Psoas muscle (tissue), 8 donors: ENCODE results near the gene FXYD3. TPM values are rescaled to one million over a fixed set of nuclear protein-coding genes. Genes with fewer than 3 reads are reported as not detected.

Experiments
- ATAC-seq, 4 donors: fragments of 200-7000 bp; cut with Tn5 transposase; one replicate each; pipeline ENCODE4 v1.9.1; 2020; ENCODE audit warnings: moderate library complexity in 3 of 4, mild to moderate bottlenecking in 2 of 4
- DNase-seq, 2 donors: peaks; one replicate each; pipeline ENCODE4 v3.0.0-alpha.2; 2020
- H3K27ac ChIP-seq: fragments of 200-600 bp; one replicate; pipeline ENCODE4 v1.8.0; 2022
- H3K27me3 ChIP-seq, 3 donors: fragments of 200-600 bp in 1 of 3; one replicate each; pipeline versions ENCODE4 v1.6.1 to v1.8.0; 2013 to 2022; ENCODE audit warnings: low read length in 2 of 3, mild to moderate bottlenecking in 2 of 3, moderate library complexity in 1 of 3; ENCODE audit not compliant: insufficient read depth in 3 of 3
- H3K36me3 ChIP-seq, 2 donors: fragments of 200-600 bp in 1 of 2; one replicate each; pipeline versions ENCODE4 v1.6.1 to v1.8.0; 2013 to 2022; ENCODE audit warnings: low read depth in 1 of 2, mild to moderate bottlenecking in 1 of 2, moderate library complexity in 1 of 2; ENCODE audit not compliant: insufficient read depth in 1 of 2
- H3K4me1 ChIP-seq: fragments of 200-600 bp; one replicate; pipeline ENCODE4 v1.8.0; 2022
- H3K4me3 ChIP-seq: fragments of 200-600 bp; one replicate; pipeline ENCODE4 v1.8.0; 2022; ENCODE audit warnings: mild to moderate bottlenecking
- H3K9me3 ChIP-seq: fragments of 200-600 bp; one replicate; pipeline ENCODE4 v1.8.0; 2022
- WGBS, 3 donors: extraction: QIAGEN DNeasy Blood & Tissue Kit; methylation state at CpG; one replicate each; pipeline versions ENCODE4 v1.1.6 to v1.1.7; 2013; 5-methylcytosine and 5-hydroxymethylcytosine counted together
- intact Hi-C, 2 donors: fragments of 100-400 bp; cut with DNase I; formaldehyde crosslinking; loops; one replicate each; pipeline versions ENCODE4 v1.11.0 to v1.14.2; 2022
- polyA plus RNA-seq, 3 donors: library from polyadenylated mRNA; stranded (reverse); fragments of 200-250 nt; gene quantifications; one replicate each; pipeline ENCODE4 v1.2.3, GENCODE V29; 2013
- total RNA-seq, 4 donors: library from RNA; stranded (reverse); fragmentation: NEBNext Ultra II Directional in 2 of 4; extraction: Animal tissue kit (Norgen Biotek cat#: 25700) in 2 of 4; gene quantifications; one replicate each; pipeline versions ENCODE4 v1.2.1 to v1.2.4, GENCODE V29; 2021 to 2023
- TF ChIP-seq, protein P1 (sequence below): fragments of 200-600 bp; IDR thresholded peaks from one replicate; pipeline ENCODE4 v1.8.0; 2022; ENCODE audit warnings: antibody characterized with exemption
- donor health status: healthy with polysubstance abuse.
- donor health status: DM: no; HTN: no; CAD: no; lungs with moderate emphysema.
- donor health status: Bipolar disorder and iron deficiency.
- donor health status: healthy.
- donor health status: DM: yes; HTN: yes; CAD: no.
- donor health status: DM: no; HTN: no; CAD: no.
- donor health status: DM: no; HTN: no; CAD: no.
- donor health status: DM: yes; HTN: yes; CAD: no.

Gene FXYD3
- total and polyA plus RNA-seq, 7 donors: 0.10 to 0.38 (median 0.13) TPM; not detected in 4

DNA sequence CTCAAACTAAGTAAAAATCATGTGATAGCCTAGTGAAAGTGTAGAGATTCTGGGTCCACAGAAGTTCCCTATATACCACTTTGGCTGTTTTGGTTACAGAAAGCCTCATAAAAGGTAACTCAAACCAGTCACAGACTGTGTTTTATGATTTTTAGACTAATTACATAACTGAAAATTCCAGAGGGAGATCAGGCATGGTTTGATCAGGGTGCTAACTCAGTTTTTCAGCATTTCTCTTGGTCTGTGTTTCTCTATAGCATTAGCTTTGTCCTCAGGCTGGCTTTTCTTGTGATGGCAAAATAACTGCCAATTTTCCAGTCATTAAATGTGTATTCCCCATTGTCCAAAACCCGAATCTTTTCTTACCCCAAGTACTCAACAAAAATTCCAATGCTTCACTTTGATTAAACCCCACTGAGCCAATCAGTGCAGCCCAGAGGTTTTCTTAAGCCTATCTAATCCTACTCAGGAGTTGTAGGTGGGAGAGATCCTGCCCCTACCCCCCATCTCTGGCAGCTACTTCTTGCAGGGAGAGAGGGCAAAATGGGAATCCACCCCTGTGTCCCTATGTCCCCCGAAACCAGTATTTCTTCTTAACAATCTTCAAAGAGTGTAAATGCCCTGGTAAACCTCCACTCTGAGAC is 8.6 kb upstream of the FXYD3 start:
- TF ChIP-seq, protein P1, sequence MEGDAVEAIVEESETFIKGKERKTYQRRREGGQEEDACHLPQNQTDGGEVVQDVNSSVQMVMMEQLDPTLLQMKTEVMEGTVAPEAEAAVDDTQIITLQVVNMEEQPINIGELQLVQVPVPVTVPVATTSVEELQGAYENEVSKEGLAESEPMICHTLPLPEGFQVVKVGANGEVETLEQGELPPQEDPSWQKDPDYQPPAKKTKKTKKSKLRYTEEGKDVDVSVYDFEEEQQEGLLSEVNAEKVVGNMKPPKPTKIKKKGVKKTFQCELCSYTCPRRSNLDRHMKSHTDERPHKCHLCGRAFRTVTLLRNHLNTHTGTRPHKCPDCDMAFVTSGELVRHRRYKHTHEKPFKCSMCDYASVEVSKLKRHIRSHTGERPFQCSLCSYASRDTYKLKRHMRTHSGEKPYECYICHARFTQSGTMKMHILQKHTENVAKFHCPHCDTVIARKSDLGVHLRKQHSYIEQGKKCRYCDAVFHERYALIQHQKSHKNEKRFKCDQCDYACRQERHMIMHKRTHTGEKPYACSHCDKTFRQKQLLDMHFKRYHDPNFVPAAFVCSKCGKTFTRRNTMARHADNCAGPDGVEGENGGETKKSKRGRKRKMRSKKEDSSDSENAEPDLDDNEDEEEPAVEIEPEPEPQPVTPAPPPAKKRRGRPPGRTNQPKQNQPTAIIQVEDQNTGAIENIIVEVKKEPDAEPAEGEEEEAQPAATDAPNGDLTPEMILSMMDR: no peak
- ATAC-seq (no peak), DNase-seq (no peak)
- Histone ChIP-seq H3K4me3 (no peak overlapping the region), H3K4me1 (no peaks in the 10 kb centered on the region), H3K27me3 (no peaks in the 10 kb centered on the region), H3K9me3 (no peaks in the 10 kb centered on the region), H3K36me3 (no peaks in the 10 kb centered on the region), H3K27ac (no peak overlapping the region)
- 41 to 46% (median 45%) methylated on average over 2 of the region's 2 CpGs for WGBS, 3 donors
- intact Hi-C loops: no loop called here

DNA sequence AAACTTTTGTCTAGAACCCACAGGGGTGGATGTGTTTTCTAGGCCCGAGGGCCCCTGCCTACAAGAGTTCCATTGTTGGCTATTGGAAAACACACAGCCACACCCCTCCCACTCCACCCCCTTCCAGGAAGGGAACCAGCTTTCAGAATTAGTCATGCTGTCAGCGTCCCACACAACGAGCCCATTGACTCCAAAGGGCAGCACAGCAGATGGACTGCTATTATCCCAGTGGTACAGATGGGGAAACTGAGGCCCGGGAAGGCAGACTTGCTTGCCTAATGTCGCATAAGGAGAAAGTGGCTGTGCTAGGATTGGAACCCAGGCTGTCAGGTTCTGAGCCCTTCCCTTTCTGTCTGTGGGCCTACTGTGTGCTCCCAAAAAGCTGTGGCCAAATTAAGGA is 8.1 kb upstream of the FXYD3 start:
- intact Hi-C loops: no loop called here
- no peaks in the 10 kb centered on the region for H3K27me3 ChIP-seq
- 31 to 35% (median 32%) methylated on average over 5 of the region's 5 CpGs for WGBS, 3 donors
- no peak overlapping the region for H3K4me3 ChIP-seq
- no peaks in the 10 kb centered on the region for H3K9me3 ChIP-seq
- no peaks in the 10 kb centered on the region for H3K4me1 ChIP-seq
- TF ChIP-seq, protein P1: no peak
- ATAC-seq: peak in 1 of 4 donors; percentile 37
- no peak for DNase-seq
- H3K36me3 ChIP-seq: no peaks in the 10 kb centered on the region
- no peak overlapping the region for H3K27ac ChIP-seq

DNA sequence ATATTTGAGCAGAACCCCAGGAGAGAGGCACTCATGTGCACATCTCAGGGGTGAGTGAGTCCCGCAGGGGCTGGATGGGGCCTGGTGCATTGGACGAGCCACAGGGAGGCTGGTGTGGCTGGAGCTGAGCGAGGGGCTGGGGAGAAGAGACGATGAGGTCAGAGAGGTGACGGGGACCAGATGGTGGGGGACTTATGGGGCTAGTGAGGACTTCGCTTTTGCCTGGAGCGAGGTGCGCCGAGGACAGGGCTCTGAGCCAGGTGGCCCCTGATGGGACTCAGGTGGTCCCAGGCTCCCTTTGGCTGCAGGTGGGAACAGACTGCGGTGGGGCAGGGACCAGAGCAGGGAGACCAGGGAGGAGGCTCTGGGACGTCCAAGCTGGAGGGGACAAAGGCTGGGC is 6.9 kb upstream of the FXYD3 start:
- 82 to 94% (median 84%) methylated on average over 10 to 11 of the region's 11 CpGs for WGBS, 3 donors
- Histone ChIP-seq H3K4me1 (no peaks in the 10 kb centered on the region), H3K36me3 (no peaks in the 10 kb centered on the region), H3K9me3 (no peaks in the 10 kb centered on the region), H3K4me3 (no peak overlapping the region), H3K27me3 (no peaks in the 10 kb centered on the region), H3K27ac (no peak overlapping the region)
- intact Hi-C loops: no loop called here
- no peak for DNase-seq
- TF ChIP-seq, protein P1: no peak
- ATAC-seq: no peak

DNA sequence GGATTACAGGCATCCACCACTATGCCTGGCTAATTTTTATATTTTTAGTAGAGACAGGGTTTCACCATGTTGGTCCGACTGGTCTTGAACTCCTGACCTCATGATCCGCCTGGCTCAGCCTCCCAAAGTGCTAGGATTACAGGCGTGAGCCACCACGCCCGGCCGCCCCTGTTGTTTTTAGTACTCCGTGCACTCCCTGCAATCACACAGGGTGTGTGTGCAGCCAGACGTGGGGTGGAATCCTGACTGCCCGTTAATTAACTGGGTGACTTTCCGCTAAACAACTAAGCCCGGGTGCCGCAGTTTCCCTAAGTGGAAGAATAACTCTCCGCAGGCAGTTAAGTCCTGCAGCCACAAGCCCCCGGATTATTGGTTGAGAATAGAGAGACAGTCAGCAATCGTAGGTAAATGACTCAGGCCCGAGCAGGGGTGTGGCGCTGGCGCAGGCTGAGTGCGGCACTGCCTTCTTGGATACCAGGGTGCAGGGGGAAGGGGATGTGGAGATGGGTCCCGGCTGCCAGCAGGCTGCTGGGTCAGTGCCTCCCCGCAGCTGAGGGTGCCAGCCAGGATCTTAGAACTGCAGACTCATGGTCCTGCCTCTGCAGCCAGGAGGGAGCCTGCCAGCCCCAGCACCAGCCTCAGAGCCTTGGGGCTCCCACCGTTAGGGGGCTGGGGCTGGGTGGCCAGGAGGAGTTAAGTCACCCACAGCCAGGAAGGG is 6.1 kb upstream of the FXYD3 start:
- no peak overlapping the region for H3K27ac ChIP-seq
- no peaks in the 10 kb centered on the region for H3K4me1 ChIP-seq
- 54 to 75% (median 61%) methylated on average over 22 of the region's 22 CpGs for WGBS, 3 donors
- intact Hi-C loops: no loop called here
- H3K9me3 ChIP-seq: no peaks in the 10 kb centered on the region
- no peaks in the 10 kb centered on the region for H3K27me3 ChIP-seq
- peak in 1 of 2 donors; percentile 69 for DNase-seq
- TF ChIP-seq, protein P1: no peak
- H3K4me3 ChIP-seq: no peak overlapping the region
- H3K36me3 ChIP-seq: no peaks in the 10 kb centered on the region
- peak; percentile 36 to 75 (median 72) for ATAC-seq
